ENCODE results near the gene CELSR1. TPM values are rescaled to one million over a fixed set of nuclear protein-coding genes. Genes with fewer than 3 reads are reported as not detected.
"Not testable (repeated sequence)": the region's sequence is repeated elsewhere in the genome, so short reads cannot be mapped to it uniquely, and the experiment has no call there.

CELSR1 gene
- total RNA-seq, 1 donor from 2014 or later: 27.6 TPM

DNA sequence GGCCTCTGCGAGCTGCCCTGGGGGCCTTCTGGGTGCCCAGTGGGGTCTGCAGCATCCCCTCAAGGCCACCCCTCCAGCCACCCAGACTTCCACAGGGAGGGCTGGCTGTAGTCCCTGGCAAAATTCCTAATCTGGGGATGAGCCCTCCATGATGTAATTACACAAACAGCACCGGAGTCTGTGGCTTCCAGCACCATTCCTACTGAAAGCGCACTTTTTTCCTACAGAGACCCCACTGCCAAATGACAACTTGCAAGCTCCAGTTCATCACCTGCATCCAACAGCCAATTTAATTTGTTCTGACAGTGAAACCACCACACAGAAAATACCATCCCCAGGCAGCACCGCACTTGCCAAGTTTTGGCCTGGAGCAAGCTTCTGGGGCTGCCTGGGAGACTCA is 131.5 kb downstream of the CELSR1 start:
- Mint-ChIP-seq H3K27me3 (ENCODE audit: low read depth, unreplicated experiment) (peaks cover 2% of the 10 kb centered on the region), H3K9me3 (ENCODE audit: unreplicated experiment) (no peaks in the 10 kb centered on the region), H3K36me3 (ENCODE audit: low read depth, unreplicated experiment) (peaks cover 5% of the 10 kb centered on the region), H3K4me1 (ENCODE audit: low read depth, unreplicated experiment) (peaks cover 2% of the 10 kb centered on the region), H3K27ac (ENCODE audit: unreplicated experiment) (no peak overlapping the region), H3K4me3 (ENCODE audit: unreplicated experiment) (no peak overlapping the region)
- no peaks in the 10 kb centered on the region for H3K79me2 ChIP-seq (ENCODE audit: insufficient read depth, low read length)
- no peaks in the 10 kb centered on the region for H4K20me1 ChIP-seq (ENCODE audit: insufficient read depth, low read length)
- TF ChIP-seq, protein P1, sequence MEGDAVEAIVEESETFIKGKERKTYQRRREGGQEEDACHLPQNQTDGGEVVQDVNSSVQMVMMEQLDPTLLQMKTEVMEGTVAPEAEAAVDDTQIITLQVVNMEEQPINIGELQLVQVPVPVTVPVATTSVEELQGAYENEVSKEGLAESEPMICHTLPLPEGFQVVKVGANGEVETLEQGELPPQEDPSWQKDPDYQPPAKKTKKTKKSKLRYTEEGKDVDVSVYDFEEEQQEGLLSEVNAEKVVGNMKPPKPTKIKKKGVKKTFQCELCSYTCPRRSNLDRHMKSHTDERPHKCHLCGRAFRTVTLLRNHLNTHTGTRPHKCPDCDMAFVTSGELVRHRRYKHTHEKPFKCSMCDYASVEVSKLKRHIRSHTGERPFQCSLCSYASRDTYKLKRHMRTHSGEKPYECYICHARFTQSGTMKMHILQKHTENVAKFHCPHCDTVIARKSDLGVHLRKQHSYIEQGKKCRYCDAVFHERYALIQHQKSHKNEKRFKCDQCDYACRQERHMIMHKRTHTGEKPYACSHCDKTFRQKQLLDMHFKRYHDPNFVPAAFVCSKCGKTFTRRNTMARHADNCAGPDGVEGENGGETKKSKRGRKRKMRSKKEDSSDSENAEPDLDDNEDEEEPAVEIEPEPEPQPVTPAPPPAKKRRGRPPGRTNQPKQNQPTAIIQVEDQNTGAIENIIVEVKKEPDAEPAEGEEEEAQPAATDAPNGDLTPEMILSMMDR (IDR thresholded peaks at IDR 0.05; ENCODE audit: insufficient read depth, low read depth, low read length): no peak
- TF ChIP-seq EZH2 (IDR thresholded peaks at IDR 0.05; ENCODE audit: insufficient read depth, low read length): no peak
- no peaks in the 10 kb centered on the region for H3K36me3 ChIP-seq (ENCODE audit: insufficient read depth, low read length)
- DNase-seq (ENCODE audit: low read depth) (peak; percentile 55), FAIRE-seq (no peak)
- no peaks in the 10 kb centered on the region for H3K27me3 ChIP-seq (ENCODE audit: insufficient read depth, low read length)
- H3K4me1 ChIP-seq (ENCODE audit: insufficient read depth, low read length): peaks cover 10% of the 10 kb centered on the region
- H3K9ac ChIP-seq (ENCODE audit: low read length): no peak overlapping the region
- no peak overlapping the region for H3K4me3 ChIP-seq (ENCODE audit: insufficient read depth, low read depth, low read length)
- H2AFZ ChIP-seq (ENCODE audit: low read depth, low read length): no peak overlapping the region
- no peak overlapping the region for H3K27ac ChIP-seq (ENCODE audit: low read depth, low read length)
- H3K4me2 ChIP-seq (ENCODE audit: low read length): no peak overlapping the region
- H3K9me3 ChIP-seq (ENCODE audit: insufficient read depth, low read depth, low read length): no peaks in the 10 kb centered on the region

DNA sequence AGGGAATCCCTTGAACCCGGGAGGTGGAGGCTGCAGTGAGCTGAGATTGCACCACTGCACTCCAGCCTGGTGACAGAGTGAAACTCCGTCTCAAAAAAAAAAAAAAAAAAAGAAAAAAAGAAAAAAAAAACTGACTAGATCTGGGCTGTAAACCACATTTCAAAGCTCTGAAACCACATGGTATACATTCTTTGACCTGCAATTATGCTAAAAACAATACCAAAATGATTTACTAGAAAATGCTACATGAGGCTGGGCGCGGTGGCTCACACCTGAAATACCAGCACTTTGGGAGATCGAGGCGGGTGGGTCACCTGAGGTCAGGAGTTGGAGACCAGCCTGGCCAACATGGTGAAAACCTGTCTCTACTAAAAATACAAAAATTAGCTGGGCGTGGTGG is 133.5 kb downstream of the CELSR1 start:
- not testable (repeated sequence) for H3K27me3 ChIP-seq (ENCODE audit: insufficient read depth, low read length); DNase-seq (ENCODE audit: low read depth); H3K9me3 Mint-ChIP-seq (ENCODE audit: unreplicated experiment); H3K9ac ChIP-seq (ENCODE audit: low read length); H3K27ac ChIP-seq (ENCODE audit: low read depth, low read length); H3K79me2 ChIP-seq (ENCODE audit: insufficient read depth, low read length); H3K27me3 Mint-ChIP-seq (ENCODE audit: low read depth, unreplicated experiment); FAIRE-seq; H3K4me3 ChIP-seq (ENCODE audit: insufficient read depth, low read depth, low read length); H2AFZ ChIP-seq (ENCODE audit: low read depth, low read length); H3K4me3 Mint-ChIP-seq (ENCODE audit: unreplicated experiment); H3K27ac Mint-ChIP-seq (ENCODE audit: unreplicated experiment); H3K36me3 Mint-ChIP-seq (ENCODE audit: low read depth, unreplicated experiment); H3K9me3 ChIP-seq (ENCODE audit: insufficient read depth, low read depth, low read length); H3K4me1 ChIP-seq (ENCODE audit: insufficient read depth, low read length); H3K4me2 ChIP-seq (ENCODE audit: low read length); H3K36me3 ChIP-seq (ENCODE audit: insufficient read depth, low read length); H3K4me1 Mint-ChIP-seq (ENCODE audit: low read depth, unreplicated experiment); H4K20me1 ChIP-seq (ENCODE audit: insufficient read depth, low read length)

DNA sequence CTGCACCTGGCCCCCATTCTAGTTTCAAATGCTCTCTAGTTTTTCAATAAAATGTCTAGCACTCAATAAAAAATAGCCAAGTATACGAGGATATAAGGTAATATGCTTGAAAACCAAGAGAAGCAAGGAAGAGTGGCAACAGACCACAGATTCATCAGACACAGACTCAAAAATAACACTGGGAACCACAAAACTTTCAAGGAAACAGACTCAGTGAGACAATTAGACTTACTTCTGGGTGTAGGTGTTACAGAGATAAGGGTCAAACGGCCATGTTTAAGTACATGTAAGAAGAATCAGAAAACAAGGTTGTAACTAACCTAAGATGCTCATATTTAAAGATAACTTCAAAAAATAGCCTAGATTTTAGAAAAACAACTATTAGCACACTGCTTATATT is 134.9 kb downstream of the CELSR1 start:
- Histone ChIP-seq H3K27ac (ENCODE audit: low read depth, low read length) (no peak overlapping the region), H2AFZ (ENCODE audit: low read depth, low read length) (no peak overlapping the region), H3K79me2 (ENCODE audit: insufficient read depth, low read length) (no peaks in the 10 kb centered on the region), H4K20me1 (ENCODE audit: insufficient read depth, low read length) (no peaks in the 10 kb centered on the region), H3K4me1 (ENCODE audit: insufficient read depth, low read length) (peaks cover 10% of the 10 kb centered on the region), H3K36me3 (ENCODE audit: insufficient read depth, low read length) (no peaks in the 10 kb centered on the region), H3K4me2 (ENCODE audit: low read length) (no peak overlapping the region), H3K9ac (ENCODE audit: low read length) (no peak overlapping the region), H3K9me3 (ENCODE audit: insufficient read depth, low read depth, low read length) (no peaks in the 10 kb centered on the region), H3K4me3 (ENCODE audit: insufficient read depth, low read depth, low read length) (no peak overlapping the region), H3K27me3 (ENCODE audit: insufficient read depth, low read length) (no peaks in the 10 kb centered on the region)
- Mint-ChIP-seq H3K27me3 (ENCODE audit: low read depth, unreplicated experiment) (no peaks in the 10 kb centered on the region), H3K36me3 (ENCODE audit: low read depth, unreplicated experiment) (peaks cover 10% of the 10 kb centered on the region), H3K27ac (ENCODE audit: unreplicated experiment) (no peak overlapping the region), H3K4me3 (ENCODE audit: unreplicated experiment) (no peak overlapping the region), H3K9me3 (ENCODE audit: unreplicated experiment) (no peaks in the 10 kb centered on the region), H3K4me1 (ENCODE audit: low read depth, unreplicated experiment) (peaks cover 2% of the 10 kb centered on the region)
- DNase-seq (ENCODE audit: low read depth): no peak
- TF ChIP-seq, protein P1 (IDR thresholded peaks at IDR 0.05; ENCODE audit: insufficient read depth, low read depth, low read length): no peak
- no peak for TF ChIP-seq EZH2 (IDR thresholded peaks at IDR 0.05; ENCODE audit: insufficient read depth, low read length)
- FAIRE-seq: no peak
